ENCODE data around the gene TMEM109. TPM values are rescaled to one million over a fixed set of nuclear protein-coding genes. Genes with fewer than 3 reads are reported as not detected.

TMEM109 gene
- total and polyA plus RNA-seq, 9 of the 15 experiments (the other 6 are each of a cell fraction or from before 2014, with no cell fraction given) = 9.2 to 71.3 (median 30.5) TPM

GRCh38 chr11:60960405-60960804 lies 46.4 kb downstream of the TMEM109 start (continued):
- TF ChIP-seq CEBPZ (IDR thresholded peaks at IDR 0.05; ENCODE audit: borderline replicate concordance, low read depth, low read length) (no peak), ZNF263 (CRISPR knock-in tag; IDR thresholded peaks at IDR 0.05; ENCODE audit: borderline replicate concordance) (no peak), MCM3 (IDR thresholded peaks at IDR 0.05) (no peak), MIER1 (IDR thresholded peaks at IDR 0.05; ENCODE audit: low read depth) (no peak), LCOR (CRISPR knock-in tag; IDR thresholded peaks at IDR 0.05) (no peak), RBM14 (IDR thresholded peaks at IDR 0.05; ENCODE audit: borderline replicate concordance, insufficient read depth, low read depth, low read length) (no peak), ZNF75A (CRISPR knock-in tag; IDR thresholded peaks at IDR 0.05) (no peak), ZNF695 (CRISPR knock-in tag; IDR thresholded peaks at IDR 0.05) (no peak)

- Histone ChIP-seq H3K27me3 (ENCODE audit: control insufficient read depth in 2 of 2, insufficient read depth in 2 of 2, low read length in 2 of 2) (peaks cover 19 to 24% of the 10 kb centered on the region in 2 experiments), H3K9me1 (ENCODE audit: control insufficient read depth, insufficient read depth, low read length) (no peaks in the 10 kb centered on the region), H3K36me3 (ENCODE audit: control insufficient read depth, insufficient read depth, low read length) (no peaks in the 10 kb centered on the region), H4K20me1 (replicated peaks; ENCODE audit: control insufficient read depth, insufficient read depth, low read length) (0 out of 2 replicates have a peak, but pooled peaks cover 3% of the 10 kb centered on the region), H2AFZ (ENCODE audit: low read depth, low read length) (no peak overlapping the region), H3K4me1 (replicated peaks in 1 of 2; ENCODE audit: control insufficient read depth in 2 of 2, insufficient read depth in 2 of 2, low read length in 2 of 2) (no peaks in the 10 kb centered on the region), H3K27ac (ENCODE audit: extremely low read depth, low read depth, low read length) (no peak overlapping the region), H3K4me3 (no peak overlapping the region), H3K4me2 (ENCODE audit: insufficient read depth, low read length) (no peak overlapping the region), H3K79me2 (ENCODE audit: control insufficient read depth, insufficient read depth, low read length) (no peaks in the 10 kb centered on the region), H3K9me3 (replicated peaks; ENCODE audit: control insufficient read depth, insufficient read depth, low read depth, low read length) (no peaks in the 10 kb centered on the region), H3K9ac (ENCODE audit: insufficient read depth in 1 of 2, low read depth in 2 of 2, low read length in 2 of 2) (no peak overlapping the region)
- ChIA-PET POLR2A (interaction anchor here (1.1 kb wide), 1 partner anchor 9 kb away, joined by 3 read pairs; no protein-coding TSS in a partner anchor), CTCF (ENCODE audit: low intra/inter-chr PET ratio) (interaction anchor here (0.7 kb wide), 1 partner anchor 75 kb away, joined by 3 read pairs; no protein-coding TSS in a partner anchor)
- intact Hi-C loops (cut with micrococcal nuclease) (no loop called here), in situ Hi-C loops (cut with MboI) (no loop called here)
- no peak for ATAC-seq
- 0% methylated on average over 6 of the region's 6 CpGs for WGBS (ENCODE audit: insufficient coverage, low coverage, missing lambda C conversion rate)
- no peak for DNase-seq (ENCODE audit: extremely low read depth in 1 of 4, low spot score in 3 of 4)
- no TSS peak for BruUV-seq (replicated peaks)
- no peak for FAIRE-seq
- TF ChIP-seq FOS (IDR thresholded peaks at IDR 0.05; ENCODE audit: extremely low read depth, insufficient read length) (no peak), RBM34 (IDR thresholded peaks at IDR 0.05; ENCODE audit: borderline replicate concordance, insufficient read depth, low read length) (no peak), HNRNPL (IDR thresholded peaks at IDR 0.05; ENCODE audit: low read depth, low read length) (no peak), U2AF2 (optimal IDR thresholded peaks at IDR 0.05; ENCODE audit: low read depth, low read length) (no peak), ZNF699 (CRISPR knock-in tag; IDR thresholded peaks at IDR 0.05; ENCODE audit: insufficient replicate concordance) (no peak), HDAC1 (IDR thresholded peaks at IDR 0.05) (no peak), ERF (CRISPR knock-in tag; IDR thresholded peaks at IDR 0.05) (no peak), ZNF518B (CRISPR knock-in tag; IDR thresholded peaks at IDR 0.05) (no peak)
Measured at GRCh38 chr11:60964801-60965200, 50.8 kb downstream of the TMEM109 start.

Data from K562 (cell line).